GM19328 (cell line): ENCODE results near the gene SCGB1C2.
"Not testable (repeated sequence)": the region's sequence is repeated elsewhere in the genome, so short reads cannot be mapped to it uniquely, and the experiment has no call there.

Source experiments
- ATAC-seq: cut with Tn5 transposase; IDR thresholded peaks from one replicate; pipeline ENCODE4 v1.9.1; 2021; ENCODE audit warnings: mild to moderate bottlenecking, moderate library complexity; ENCODE audit not compliant: unreplicated experiment

SCGB1C2 gene

GRCh38 chr17:137166-137807, at the start of gene SCGB1C2:
SCGB1C2 (plus strand) TSS chr17:137569; CDS start chr17:137591, 22 bp downstream.
- not testable (repeated sequence) for ATAC-seq

GRCh38 chr17:113111-113510, 24.3 kb upstream of the SCGB1C2 start:
- ATAC-seq: not testable (repeated sequence)

- not testable (repeated sequence) for ATAC-seq
Measured at GRCh38 chr17:118339-118917, 18.9 kb upstream of the SCGB1C2 start.

DNA sequence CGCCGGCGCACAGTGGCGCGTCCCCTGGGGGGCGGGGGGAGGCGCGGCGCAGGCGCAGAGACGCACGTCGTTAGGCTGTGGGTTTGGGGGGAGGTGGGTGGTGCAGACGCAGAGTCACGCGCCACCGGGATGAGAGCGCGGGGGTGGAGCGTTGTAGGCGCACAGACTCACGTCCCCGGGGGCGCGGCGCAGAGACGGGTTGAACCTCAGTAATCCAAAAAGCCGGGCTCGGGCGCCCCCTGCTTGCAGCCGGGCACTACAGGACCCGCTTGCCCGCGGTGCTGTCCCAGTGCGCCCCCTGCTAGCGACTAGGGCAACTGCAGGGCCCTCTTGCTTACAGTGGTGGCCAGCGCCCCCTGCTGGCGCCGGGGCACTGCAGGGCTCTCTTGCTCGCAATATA, 3.4 kb upstream of the SCGB1C2 start:
- ATAC-seq: peak; percentile 17

DNA sequence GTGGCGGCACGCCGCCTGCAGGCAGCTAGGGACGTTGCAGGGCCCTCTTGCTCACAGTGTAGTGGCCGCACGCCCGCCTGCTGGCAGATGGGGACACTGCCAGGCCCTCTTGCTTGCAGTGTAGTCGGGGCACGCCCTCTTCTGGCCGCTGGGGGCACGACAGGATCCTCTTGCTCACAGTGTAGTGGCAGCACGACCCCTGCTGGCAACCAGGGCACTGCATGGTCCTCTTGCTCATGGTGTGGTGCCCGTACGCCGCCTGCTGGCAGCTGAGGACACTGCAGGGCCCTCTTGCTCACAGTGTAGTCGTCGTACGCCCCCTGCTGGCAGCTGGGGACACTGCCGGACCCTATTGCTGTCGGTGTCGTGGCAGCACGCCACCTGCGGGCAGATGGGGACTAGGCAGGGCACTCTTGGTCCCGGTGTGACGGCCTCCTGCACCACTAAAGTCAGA, 3.0 kb upstream of the SCGB1C2 start:
- ATAC-seq: peak; percentile 69

DNA sequence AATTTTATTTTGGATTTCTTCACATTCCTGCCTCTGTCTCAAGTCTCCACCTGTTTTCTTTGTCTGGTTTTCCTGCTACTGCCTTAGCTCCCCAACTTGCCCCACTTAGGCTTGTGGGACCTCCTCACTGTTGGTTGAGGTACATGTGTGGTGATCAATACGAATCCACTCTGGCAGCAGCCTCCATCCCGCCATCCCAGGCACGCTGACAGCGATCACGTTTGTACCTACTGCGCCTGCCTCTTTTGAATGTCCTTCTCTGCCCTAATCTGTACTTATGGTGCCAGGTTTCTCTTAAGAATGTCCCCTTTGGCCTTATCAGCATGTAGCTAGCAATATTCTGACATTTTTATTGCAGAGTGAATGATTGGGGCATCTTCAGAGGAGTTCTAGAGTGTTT, 2.3 kb upstream of the SCGB1C2 start:
- not testable (repeated sequence) for ATAC-seq

GRCh38 chr17:135895-136294, 1.5 kb upstream of the SCGB1C2 start:
- ATAC-seq: not testable (repeated sequence)

DNA sequence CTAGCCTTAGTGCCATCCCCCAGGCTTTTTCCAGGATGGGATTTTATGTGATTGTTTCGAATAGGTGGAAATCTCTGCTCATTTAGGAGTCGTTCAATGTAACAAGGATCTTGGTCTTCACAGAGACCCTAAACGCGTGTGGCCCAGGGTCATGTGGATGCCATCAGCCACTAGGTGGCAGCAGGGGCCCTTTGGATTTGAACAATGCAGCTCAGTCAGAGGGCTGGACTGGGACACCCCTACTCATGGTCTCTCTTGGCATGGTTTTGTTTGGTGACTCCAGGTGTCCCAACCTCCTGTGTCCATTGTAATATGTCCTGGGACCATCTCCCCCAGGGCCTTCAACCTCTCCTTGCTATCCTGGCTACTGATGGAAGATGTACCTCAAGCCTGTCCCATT, 838 bp upstream of the SCGB1C2 start:
- ATAC-seq: not testable (repeated sequence)

- ATAC-seq: not testable (repeated sequence)
Measured at GRCh38 chr17:139401-140205, 2.2 kb downstream of the SCGB1C2 start.

- ATAC-seq: no peak
Measured at GRCh38 chr17:142102-142661, 4.8 kb downstream of the SCGB1C2 start.

- ATAC-seq: no peak
Measured at GRCh38 chr17:142876-143784, 5.8 kb downstream of the SCGB1C2 start.

GRCh38 chr17:143785-144281, 6.5 kb downstream of the SCGB1C2 start:
- no peak for ATAC-seq

DNA sequence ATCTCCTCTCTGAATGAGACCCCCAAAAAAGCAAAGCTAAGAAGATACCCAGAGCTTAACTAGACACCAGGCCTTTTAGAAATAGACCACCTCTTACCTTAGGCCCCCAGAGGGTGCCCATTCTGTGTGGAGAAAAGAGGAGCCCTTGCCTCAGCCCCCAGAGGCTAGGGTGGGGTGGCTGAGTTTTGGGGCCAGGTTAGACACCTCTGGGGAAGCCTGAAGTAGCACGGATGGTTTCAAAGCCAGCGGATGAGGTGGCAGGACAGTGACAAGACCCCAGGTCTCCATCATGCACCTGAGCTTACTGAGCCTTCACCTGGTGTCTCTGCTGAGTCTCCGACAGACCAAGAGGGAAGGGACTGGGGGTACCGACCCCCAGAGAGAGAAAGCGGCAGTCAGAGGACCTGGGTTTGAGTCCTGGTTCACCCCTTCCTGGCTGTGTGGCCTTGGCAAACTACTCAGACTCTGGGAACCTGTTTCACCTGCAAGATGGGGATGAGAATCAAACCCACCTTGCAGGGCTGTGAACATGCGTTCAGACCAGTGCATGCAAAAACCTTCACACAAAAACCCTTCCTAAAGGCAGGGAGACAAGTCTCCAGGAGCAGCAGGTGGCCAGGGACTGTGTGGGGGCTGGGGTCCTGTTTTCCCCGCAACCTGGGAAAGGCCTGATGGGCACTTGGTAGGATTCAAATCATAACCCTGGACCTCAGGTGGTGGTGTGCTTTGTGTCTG, 7.7 kb downstream of the SCGB1C2 start:
- no peak for ATAC-seq

DNA sequence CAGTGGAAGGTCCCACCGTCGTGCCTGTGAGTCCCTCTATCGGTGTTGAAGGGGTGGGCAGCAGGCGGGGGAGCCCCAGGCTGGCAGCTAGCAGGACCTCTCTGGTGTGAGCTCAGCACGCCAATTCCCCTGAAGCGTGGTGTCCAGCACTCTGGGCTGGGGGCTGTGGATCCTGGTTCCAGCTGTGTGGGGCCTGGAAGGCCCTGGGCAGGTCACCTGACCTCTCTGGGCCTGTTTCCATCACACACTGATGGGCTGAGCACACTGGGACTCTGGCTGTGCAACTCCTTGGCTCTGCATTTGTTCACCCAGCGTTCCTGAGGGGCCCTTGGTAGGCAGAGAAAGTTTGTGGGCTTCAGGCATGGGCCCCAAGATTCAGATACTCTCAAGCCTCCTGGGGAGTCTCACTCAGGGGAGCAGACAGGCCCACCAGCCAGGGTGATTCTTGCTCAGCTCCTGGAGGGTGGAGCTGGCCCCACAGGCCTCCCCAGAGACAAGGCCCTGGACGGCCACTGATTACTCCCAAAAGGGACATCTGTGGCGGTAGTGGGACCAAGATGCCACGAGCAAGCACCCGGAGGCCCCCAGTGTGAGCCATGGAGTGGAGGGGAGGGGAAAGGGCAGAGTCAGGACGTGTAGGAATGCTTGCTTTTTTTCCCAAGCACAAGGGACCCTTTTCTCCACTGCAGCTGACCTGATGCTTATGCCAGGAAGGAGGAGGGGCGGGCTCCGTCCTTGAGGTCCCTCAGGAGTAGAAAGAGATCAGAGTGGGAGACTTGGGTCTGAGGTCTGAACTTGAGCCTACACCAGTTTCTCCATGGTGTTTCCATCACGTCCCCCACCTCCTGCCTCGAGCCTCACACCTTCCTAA, 8.5 kb downstream of the SCGB1C2 start:
- no peak for ATAC-seq

DNA sequence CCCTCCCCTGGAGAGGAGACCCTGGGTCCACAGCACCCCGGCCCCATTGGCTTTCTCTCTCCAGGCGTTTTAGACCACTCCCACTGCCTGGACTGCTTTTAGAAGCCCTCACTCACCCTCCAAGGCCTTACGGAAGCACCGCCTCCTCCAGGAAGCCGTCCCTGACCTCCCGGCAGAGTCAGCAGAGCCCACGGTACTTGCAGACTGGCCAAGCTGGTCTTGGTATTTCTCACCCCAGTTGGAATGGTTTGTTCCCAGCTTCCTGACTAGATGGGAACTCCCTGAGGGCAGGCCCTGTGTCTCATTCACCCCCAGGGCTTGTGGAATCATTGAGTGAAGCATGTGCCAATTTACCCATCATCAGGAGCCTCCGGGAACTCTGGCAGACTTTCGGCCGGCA, 9.2 kb downstream of the SCGB1C2 start:
- no peak for ATAC-seq

GRCh38 chr17:146983-147761, 9.8 kb downstream of the SCGB1C2 start:
- no peak for ATAC-seq

GRCh38 chr17:147796-148740, 10.7 kb downstream of the SCGB1C2 start:
- ATAC-seq: no peak
